ENCODE results near the gene HP. TPM values are rescaled to one million over a fixed set of nuclear protein-coding genes. Genes with fewer than 3 reads are reported as not detected.
A peak's percentile ranks its signal among the peaks of the same experiment; 100 is the strongest.

Gene HP
- total RNA-seq, 1 experiment from 2014 or later: 10.0 TPM

GRCh38 chr16:72009779-72010178 is 44.5 kb upstream of the HP start:
- POLR2A ChIA-PET: no interaction called here
- TF ChIP-seq ZNF232 (CRISPR knock-in tag; IDR thresholded peaks at IDR 0.05) (no peak), ARID4B (CRISPR knock-in tag; IDR thresholded peaks at IDR 0.05; ENCODE audit: borderline replicate concordance) (no peak), ZNF416 (CRISPR knock-in tag; IDR thresholded peaks at IDR 0.05) (no peak), NR2C2 (CRISPR knock-in tag; IDR thresholded peaks at IDR 0.05) (no peak), NR3C1 (CRISPR knock-in tag; conservative IDR thresholded peaks at IDR 0.05; ENCODE audit: low read depth) (no peak), SOX15 (CRISPR knock-in tag; IDR thresholded peaks at IDR 0.05) (no peak), ZNF671 (CRISPR knock-in tag; IDR thresholded peaks at IDR 0.05) (no peak), GABPB1 (CRISPR knock-in tag; IDR thresholded peaks at IDR 0.05) (no peak), ZNF219 (CRISPR knock-in tag; IDR thresholded peaks at IDR 0.05; ENCODE audit: borderline replicate concordance) (no peak), E2F5 (CRISPR knock-in tag; IDR thresholded peaks at IDR 0.05) (no peak), ETV6 (CRISPR knock-in tag; IDR thresholded peaks at IDR 0.05) (no peak), ERG (CRISPR knock-in tag; IDR thresholded peaks at IDR 0.05) (no peak), CREB1 (CRISPR knock-in tag; IDR thresholded peaks at IDR 0.05) (no peak), NFATC4 (CRISPR knock-in tag; IDR thresholded peaks at IDR 0.05) (no peak), MLX (CRISPR knock-in tag; IDR thresholded peaks at IDR 0.05) (no peak)
- no peaks in the 10 kb centered on the region for H3K4me1 Mint-ChIP-seq
- no peak overlapping the region; the same call in 1 of the 2 replicates for H3K27ac Mint-ChIP-seq
- CTCF ChIA-PET: no interaction called here
- ATAC-seq (no peak), DNase-seq (ENCODE audit: low spot score) (no peak)
- no peaks in the 10 kb centered on the region for H3K9me3 Mint-ChIP-seq
- H3K27me3 Mint-ChIP-seq (ENCODE audit: low read depth): peaks cover 6% of the 10 kb centered on the region
- peaks cover 11% of the 10 kb centered on the region for H3K36me3 Mint-ChIP-seq
- H3K4me3 Mint-ChIP-seq: peak overlapping the region; percentile 94

GRCh38 chr16:72012607-72013006 is 41.7 kb upstream of the HP start:
- Mint-ChIP-seq H3K4me3 (no peak overlapping the region), H3K27me3 (ENCODE audit: low read depth) (no peaks in the 10 kb centered on the region), H3K9me3 (no peaks in the 10 kb centered on the region), H3K4me1 (no peaks in the 10 kb centered on the region), H3K36me3 (peaks cover 33% of the 10 kb centered on the region), H3K27ac (no peak overlapping the region)
- ChIA-PET CTCF (no interaction called here), POLR2A (no interaction called here)
- TF ChIP-seq EMX1 (CRISPR knock-in tag; IDR thresholded peaks at IDR 0.05) (no peak), ATF6 (CRISPR knock-in tag; IDR thresholded peaks at IDR 0.05) (no peak), ETV6 (CRISPR knock-in tag; IDR thresholded peaks at IDR 0.05) (no peak), ZBTB21 (CRISPR knock-in tag; IDR thresholded peaks at IDR 0.05; ENCODE audit: borderline replicate concordance) (no peak)
- DNase-seq (ENCODE audit: low spot score): no peak
- ATAC-seq: no peak
